HK-2 (cell line): ENCODE measurements around the gene C2CD4D.

Experiments
- DNase-seq: peaks from one replicate; pipeline ENCODE4 v3.0.0-alpha.2; 2018; ENCODE audit not compliant: unreplicated experiment

The C2CD4D gene

DNA sequence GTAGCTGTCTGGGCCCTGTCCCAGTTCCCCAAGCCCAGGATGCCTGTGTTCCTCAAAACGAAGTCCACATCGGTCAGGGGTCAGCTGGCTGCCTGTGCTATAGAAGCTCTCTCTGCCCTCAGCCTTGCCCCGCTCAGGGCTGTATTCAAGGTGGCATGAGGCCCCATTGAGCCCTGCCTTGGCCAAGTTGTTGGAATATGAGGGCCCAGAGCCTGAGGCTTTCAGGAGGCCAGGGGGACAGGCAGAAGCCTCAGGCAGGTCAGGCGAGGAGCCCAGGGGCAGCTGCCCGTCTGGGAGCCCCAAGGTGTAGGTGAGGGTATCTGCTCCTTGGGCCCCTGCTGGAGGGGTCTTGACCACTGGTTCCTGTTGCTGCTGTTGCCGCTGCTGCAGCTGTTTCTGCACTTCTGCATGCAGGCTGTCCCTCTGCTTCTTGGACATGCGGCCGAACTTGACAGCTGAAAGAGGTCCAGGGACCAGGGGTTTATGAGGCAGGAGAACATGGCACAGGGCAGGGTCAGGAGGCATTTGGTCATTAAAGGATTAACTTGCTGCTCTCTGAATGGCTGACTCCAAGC, 24.6 kb downstream of the C2CD4D start:
- DNase-seq = no peak

- DNase-seq = no peak
These were observed 25.2 kb downstream of the C2CD4D start for GRCh38 chr1:151814426-151814825.

DNA sequence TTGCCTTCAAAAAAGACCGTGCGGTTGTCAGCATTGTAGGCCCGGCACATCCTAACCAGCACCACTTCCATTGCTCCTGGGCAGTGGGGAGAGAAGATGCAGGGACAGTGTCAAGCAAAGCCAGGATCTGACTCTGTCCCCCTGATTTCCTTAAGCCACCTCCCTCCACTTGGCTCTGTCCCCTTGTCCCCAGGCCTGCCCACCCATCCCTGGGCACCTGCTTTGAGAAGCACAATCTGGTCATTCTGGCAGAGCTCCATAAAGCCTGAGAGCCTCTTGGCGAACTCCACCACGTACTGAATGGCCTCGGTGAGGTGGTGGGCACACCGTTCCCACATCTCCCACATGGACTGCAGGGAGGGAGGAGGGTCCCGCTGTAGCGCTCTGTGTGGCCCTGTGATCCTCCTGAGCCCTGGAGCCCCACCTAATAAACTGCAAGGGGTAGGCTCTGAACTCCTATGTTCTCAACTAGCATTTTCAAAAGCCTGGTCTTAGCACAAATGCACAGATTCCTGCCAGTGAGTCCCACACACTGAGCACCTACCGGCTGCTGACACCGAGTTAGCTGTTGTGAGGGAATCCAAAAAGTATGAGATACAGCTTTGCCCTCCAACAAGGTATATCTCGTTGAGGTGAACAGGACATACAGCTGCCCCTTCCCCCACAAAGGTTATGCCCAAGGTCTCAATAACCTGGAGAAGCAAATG, 26.2 kb downstream of the C2CD4D start:
- DNase-seq = no peak

- no peak for DNase-seq
These were observed 28.4 kb downstream of the C2CD4D start for GRCh38 chr1:151811181-151811580.

DNA sequence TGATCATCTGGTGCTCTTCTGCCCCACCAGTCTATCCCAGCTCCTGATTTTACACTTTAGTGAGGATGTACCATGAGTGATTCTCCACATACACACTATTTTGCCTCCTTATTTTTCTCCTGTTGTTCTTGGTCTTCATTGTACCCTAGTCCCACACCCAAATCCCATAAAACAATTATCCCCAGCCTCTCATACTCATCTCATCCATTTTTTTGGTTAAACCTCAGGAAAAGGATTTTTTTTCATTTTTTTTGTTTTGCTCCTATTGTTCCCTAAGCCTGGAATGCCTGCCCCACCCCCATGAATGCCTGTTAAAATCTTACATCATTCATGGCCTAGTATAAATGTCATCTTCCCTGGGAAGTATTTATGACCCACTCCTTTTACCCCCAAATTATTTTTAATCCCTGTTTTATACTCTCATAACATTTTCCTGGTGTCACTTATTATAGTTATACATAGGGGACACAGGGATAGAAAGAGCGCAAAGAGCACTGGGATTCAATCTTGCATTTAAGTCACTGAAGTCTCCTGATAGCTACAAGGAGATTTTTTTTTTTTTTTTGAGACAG, 29.5 kb downstream of the C2CD4D start:
- DNase-seq = no peak

DNA sequence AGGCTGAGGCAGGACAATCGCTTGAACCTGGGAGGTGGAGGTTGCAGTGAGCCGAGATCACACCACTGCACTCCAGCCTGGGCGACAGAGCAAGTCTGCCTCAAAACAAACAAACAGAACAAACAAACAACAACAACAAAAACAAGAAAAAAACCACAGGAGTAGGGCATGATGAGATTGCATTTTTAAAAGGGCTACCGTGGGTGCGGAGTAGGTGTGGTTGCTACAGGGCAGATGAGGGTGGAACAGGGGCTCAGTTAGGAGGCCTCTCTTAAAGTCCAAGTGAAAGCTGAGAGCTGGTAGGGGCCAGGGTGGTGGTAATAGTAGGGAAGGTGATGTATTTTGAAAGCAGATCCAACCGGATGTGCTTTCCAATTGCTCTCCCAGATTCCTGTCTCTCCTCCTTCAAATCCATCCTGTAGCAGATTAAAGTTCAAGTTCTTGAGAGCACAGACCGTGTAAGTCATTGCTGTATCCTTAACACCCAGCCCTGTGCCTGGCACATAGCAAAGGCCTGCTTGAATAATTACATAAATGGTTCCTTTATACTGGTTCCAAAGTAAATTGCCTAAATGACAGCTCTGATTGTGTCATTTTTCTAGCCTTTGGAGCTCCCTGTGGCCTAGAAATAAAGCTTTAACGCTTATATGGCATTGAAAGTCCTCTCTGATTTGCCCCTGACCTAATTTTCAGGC, 30.2 kb downstream of the C2CD4D start:
- no peak for DNase-seq

DNA sequence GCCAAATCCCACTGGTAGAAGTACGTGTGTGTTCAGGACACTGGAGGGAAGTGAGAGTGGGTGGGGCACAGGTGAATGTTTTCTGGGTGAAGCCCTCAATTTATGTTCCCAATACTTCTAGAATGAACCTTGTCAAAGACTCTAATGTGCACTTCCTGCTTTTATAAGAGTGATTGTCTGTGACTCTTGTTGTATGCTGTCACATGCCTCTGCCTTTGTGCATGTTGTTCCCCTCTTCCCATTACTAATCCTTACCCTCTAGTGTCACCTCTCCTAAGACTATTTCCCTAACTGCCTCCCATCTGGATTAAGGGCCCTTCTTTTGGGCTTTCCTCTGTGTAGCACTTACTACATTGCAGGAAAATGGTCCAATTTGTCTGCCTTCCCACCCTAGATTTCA, 31.9 kb downstream of the C2CD4D start:
- no peak for DNase-seq

GRCh38 chr1:151807131-151807530, 32.5 kb downstream of the C2CD4D start:
- DNase-seq = no peak

DNA sequence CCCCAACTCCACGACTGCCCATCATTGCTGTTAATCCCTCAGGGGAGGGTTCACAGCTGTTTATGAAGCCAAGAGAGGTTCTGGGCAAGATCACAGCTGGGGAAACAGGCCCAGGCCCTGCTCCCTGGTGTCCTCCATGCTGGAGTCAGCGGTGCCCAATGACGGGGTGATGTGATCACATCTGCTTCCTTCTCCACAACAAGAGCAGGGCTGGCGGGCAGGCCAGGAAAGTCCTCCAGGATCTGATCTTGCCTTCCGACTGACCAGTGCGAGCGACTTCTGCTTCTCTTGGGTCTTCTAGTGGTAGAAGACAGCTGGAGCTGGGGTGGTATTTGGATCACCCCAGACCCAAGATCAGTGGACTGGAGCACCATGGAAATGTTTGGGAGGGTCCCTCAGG, 33.5 kb downstream of the C2CD4D start:
- DNase-seq = no peak

GRCh38 chr1:151805066-151805820, 34.4 kb downstream of the C2CD4D start, which contains the start of gene LINGO4:
LINGO4 (minus strand) TSS chr1:151805419; CDS start chr1:151802704, 2,715 bp downstream.
- no peak for DNase-seq

DNA sequence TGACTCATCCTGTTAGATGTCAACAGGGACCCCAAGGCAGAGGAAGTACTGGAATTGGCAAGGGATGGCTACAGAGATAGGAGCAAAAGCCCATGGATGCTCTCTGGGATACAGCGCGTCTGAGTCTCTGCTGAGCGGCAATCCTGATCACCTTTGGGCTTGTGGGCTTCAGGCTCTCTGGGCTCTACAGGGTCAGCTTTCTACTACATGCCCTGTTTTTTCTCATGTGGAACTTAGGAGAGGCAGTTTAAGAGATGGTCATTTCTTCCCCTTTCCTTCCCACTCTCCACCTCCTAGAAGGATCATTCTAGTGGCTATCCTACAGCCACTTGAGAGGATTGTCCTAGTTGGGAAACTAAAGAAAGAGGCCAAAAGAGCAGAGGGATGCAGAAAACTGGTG, 35.7 kb downstream of the C2CD4D start:
- DNase-seq = no peak

DNA sequence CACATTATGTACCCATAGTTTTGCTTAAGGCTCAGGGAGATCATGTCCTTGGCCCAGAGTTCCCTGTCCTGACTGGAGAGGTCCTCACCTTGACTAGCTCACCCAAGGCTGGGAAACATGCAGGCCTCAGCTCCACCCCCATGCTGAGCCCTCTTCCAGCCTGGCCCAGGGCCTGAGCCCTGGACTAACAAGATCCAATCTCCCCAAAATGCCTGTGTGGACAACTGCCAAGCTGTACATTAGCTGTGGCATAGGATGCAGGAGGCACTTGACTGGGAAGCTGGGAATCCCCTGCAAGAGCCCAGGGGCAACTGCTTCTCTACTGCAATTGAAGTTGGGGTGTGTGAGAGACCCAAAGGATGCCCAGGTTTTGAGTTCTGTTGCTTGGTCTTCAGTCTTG, 36.5 kb downstream of the C2CD4D start:
- DNase-seq = no peak

- DNase-seq = no peak
These were observed 37.2 kb downstream of the C2CD4D start for GRCh38 chr1:151802372-151802771.

DNA sequence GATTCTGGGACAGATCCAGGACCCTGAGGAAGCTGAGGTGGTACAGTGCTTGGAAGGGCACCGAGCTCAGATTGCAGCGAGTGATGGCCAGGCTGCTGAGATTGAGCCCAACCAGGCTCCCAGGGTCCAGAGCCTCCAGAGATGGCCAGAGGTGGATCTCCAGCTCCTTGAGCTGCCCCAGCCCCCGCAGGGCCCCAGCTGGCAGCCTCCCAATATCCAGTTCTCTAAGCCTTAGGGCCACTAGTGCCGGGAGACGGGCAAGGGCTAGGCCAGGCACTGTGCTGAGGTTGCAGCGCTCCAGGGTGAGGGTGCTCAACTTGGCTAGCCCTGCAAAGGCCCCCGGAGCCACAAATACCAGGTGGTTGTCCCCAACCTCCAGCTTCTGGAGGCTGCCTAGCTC, 37.8 kb downstream of the C2CD4D start:
- DNase-seq = no peak

DNA sequence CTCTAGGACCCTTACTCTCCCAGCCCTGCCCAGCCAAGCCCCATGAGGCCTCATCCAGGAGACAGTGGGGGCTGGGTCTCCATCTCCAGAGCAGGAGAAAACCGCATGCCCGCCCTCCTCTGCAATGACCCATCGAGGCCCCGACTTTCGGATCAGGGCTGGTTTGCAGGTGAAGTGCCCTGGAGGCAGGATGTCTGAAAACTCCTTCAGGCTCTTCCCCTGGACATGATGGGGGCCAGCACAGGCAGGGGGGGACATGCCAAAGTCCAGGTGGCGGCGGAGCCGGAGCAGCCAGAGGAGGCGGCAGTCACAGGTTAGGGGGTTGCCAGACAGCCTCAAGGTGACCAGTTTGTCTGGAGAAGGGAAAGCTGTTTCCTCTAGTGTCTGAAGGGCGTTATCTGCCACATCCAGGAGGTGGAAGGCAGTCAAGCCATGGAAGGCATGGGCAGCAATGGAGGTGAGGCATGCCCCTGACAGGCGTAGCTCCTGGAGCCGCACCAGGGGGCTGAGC, 38.3 kb downstream of the C2CD4D start:
- DNase-seq = no peak

GRCh38 chr1:151800830-151801229, 38.8 kb downstream of the C2CD4D start:
- no peak for DNase-seq

DNA sequence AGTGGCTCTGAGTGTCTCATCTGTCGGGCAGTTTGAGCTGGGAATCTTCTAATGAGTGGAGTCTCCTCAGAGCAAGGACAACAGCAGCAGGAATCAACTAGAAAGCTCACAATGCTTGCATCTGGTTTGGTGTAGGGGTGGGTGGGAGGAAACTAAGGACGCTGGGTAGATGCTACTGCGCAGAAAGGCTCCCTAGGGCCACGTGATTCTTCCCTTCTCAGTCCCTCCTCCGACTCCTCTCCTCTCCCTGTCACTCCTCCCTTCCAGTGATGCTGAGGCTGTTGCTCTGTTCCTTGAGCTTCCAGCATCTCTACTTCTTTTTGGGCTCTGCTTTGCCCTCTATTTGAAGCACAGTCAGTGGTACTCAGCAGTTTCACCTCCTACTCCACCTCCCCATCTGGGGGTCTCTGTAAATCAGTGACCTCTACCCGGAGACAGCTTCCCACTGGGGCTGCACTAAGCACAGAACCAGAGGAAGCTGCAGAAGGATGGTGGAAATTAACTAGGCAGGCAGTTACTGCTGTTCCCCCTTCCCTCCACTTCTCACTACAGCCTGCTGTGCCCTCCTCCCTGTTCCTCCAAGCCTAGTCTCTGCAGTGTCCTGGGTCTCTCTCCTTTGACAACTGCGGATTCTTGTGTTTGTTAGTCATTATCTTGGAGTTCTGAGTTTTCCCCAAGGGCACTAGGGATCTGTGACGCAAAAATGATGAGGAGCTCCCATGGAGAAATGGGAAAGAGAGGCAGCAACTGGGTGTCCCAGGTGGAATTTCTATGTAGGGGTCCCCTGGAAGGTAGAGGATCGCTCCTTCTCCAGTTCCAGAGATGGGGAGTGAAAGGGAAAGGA, 40.2 kb downstream of the C2CD4D start:
- no peak for DNase-seq

DNA sequence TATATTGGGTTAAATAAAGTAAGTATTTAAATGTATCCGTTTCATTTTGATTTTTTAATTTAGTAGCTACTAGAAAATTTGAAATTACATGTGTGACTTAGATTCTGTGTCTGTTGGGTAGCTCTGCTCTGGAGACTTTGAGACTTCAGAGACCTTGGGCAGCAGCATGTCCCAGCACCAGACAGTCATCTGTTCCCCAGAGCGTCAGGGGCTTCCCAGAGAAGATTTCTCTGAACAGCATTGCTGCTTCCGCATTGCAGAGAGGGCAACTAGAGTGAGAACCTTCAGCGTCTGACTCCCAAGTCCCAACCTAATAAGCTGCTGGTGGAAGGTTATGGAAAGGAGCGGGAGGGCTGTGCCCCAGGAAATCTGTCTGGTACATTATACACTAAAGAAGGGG, 41.0 kb downstream of the C2CD4D start:
- DNase-seq = no peak

DNA sequence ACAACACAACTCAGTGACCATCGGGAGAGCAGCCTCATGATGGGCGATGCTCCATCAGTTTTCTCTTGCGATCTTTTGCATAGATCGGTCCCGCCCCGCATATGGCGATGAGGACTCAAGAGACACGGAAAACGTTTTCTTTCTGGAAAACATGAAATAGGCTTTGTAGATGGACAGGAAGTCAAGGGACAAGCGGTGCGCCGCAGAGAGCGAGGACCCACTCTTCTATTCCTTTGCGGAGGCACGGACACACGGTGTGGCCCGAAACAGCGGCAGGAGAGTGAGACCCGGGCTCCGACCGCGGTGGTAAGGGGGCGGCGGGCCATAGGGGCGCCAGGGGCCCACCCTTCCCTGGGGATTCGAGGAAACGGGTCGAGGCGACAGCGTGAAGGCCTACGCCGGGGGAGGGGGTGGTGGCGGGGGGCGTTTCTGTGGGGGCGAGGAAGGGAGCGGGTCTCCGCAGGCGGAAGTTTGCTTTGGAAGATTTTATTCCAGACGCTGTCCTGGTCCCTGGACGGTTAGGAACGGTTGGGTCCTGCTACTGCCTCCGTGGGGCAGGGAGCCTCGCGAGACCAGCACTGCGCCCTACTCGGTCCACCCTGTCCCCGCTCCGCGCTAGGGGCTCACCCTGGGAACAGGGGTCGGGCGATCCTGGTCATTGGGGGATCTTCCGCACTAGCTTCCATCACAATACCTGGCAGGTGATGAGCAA, 48.5 kb downstream of the C2CD4D start:
- peak; percentile 41 for DNase-seq
